DOHH2 (cell line): ENCODE data around the gene CCDC88C.

Experiments used
- H3F3A ChIP-seq: fragments of 200-600 bp; sonication (generic), shearing (Covaris generic); 2 replicates; pipeline ENCODE4 v1.6.0; 2016; ENCODE audit warnings: antibody characterized with exemption, mild to moderate bottlenecking; ENCODE audit not compliant: control insufficient read depth, insufficient read depth
- H3K27ac ChIP-seq: fragments of 200-600 bp; sonication (generic); 2 replicates; pipeline ENCODE4 v1.5.1; 2014; ENCODE audit warnings: low read depth, mild to moderate bottlenecking, low read length, moderate library complexity
- H3K27me3 ChIP-seq: fragments of 200-600 bp; sonication (generic); 2 replicates; pipeline ENCODE4 v1.6.1; 2014; ENCODE audit warnings: mild to moderate bottlenecking, low read length, mixed read lengths; ENCODE audit not compliant: control insufficient read depth
- H3K36me3 ChIP-seq: fragments of 200-600 bp; sonication (generic); 2 replicates; pipeline ENCODE4 v1.6.1; 2014; ENCODE audit warnings: mild to moderate bottlenecking, low read length, moderate library complexity, mixed read lengths; ENCODE audit not compliant: control insufficient read depth
- H3K4me1 ChIP-seq: fragments of 200-600 bp; sonication (generic); 2 replicates; pipeline ENCODE4 v1.6.1; 2014; ENCODE audit warnings: mild to moderate bottlenecking, low read length, mixed read lengths; ENCODE audit not compliant: control insufficient read depth
- H3K4me2 ChIP-seq: fragments of 200-600 bp; sonication (generic); 2 replicates; pipeline ENCODE4 v1.6.0; 2014; ENCODE audit warnings: mild to moderate bottlenecking, low read length, moderate library complexity
- H3K4me3 ChIP-seq: fragments of 200-600 bp; sonication (generic); 2 replicates; pipeline ENCODE4 v1.5.1; 2014; ENCODE audit warnings: mild to moderate bottlenecking, low read length, mixed read lengths
- H3K79me2 ChIP-seq: fragments of 200-600 bp; sonication (generic); 2 replicates; pipeline ENCODE4 v1.6.1; 2014; ENCODE audit warnings: mild to moderate bottlenecking, low read length, mixed read lengths; ENCODE audit not compliant: control insufficient read depth
- H3K9me2 ChIP-seq: fragments of 200-600 bp; sonication (generic); replicated peaks from 2 replicates; pipeline ENCODE4 v1.6.1; 2014; ENCODE audit warnings: mild to moderate bottlenecking, low read length, mixed read lengths; ENCODE audit not compliant: control insufficient read depth
- H3K9me3 ChIP-seq: fragments of 200-600 bp; sonication (generic); 2 replicates; pipeline ENCODE4 v1.6.1; 2014; ENCODE audit warnings: antibody characterized with exemption, low read length, mixed read lengths; ENCODE audit not compliant: control insufficient read depth, insufficient read depth
- H4K20me1 ChIP-seq: fragments of 200-600 bp; sonication (generic); 2 replicates; pipeline ENCODE4 v1.6.0; 2014; ENCODE audit warnings: low read depth, mild to moderate bottlenecking, antibody characterized with exemption, low read length, moderate library complexity; ENCODE audit not compliant: control insufficient read depth, insufficient read depth
- CTCF ChIP-seq: fragments of 200-600 bp; sonication (generic); IDR thresholded peaks from one replicate; pipeline ENCODE4 v1.5.1; 2014; ENCODE audit warnings: antibody characterized with exemption, mild to moderate bottlenecking, low read depth, low read length; ENCODE audit not compliant: poor library complexity, severe bottlenecking
- EZH2phosphoT487 ChIP-seq: fragments of 200-600 bp; sonication (generic); IDR thresholded peaks from 2 replicates; pipeline ENCODE4 v1.6.1; 2017; ENCODE audit warnings: borderline replicate concordance, mild to moderate bottlenecking, antibody characterized with exemption, low read length, moderate library complexity, mixed read lengths

Gene CCDC88C

DNA sequence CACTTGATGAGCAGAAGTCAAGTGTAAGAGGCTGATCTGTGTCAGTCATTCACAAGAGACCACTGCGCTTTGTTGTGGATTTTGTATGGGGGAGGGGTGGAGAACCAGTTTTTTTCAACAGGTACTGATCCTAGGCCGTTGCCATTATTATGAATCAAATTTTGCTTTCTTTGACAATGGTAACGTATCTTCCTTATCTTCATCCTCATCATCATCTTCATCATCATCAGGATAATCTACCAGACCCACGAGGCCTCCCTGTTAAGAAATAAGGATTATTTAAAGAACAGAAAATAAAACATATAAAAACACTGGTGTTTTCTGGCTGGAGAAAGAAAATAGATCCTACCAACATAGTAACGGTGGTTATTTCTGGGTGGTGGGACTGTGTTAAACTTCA lies 41.0 kb upstream of the CCDC88C start:
- H3K4me3 ChIP-seq, result no peak overlapping the region
- peaks cover 25% of the 10 kb centered on the region for H3F3A ChIP-seq
- no peaks in the 10 kb centered on the region for H3K9me3 ChIP-seq
- no peaks in the 10 kb centered on the region for H3K9me2 ChIP-seq
- H4K20me1 ChIP-seq, result no peaks in the 10 kb centered on the region; the same call in 1 of the 2 replicates
- H3K27ac ChIP-seq, result no peak overlapping the region
- TF ChIP-seq EZH2phosphoT487 (no peak), CTCF (no peak)
- no peaks in the 10 kb centered on the region for H3K4me1 ChIP-seq
- H3K27me3 ChIP-seq, result no peaks in the 10 kb centered on the region
- peaks cover 85% of the 10 kb centered on the region for H3K36me3 ChIP-seq
- H3K79me2 ChIP-seq, result no peaks in the 10 kb centered on the region; the same call in 1 of the 2 replicates
- H3K4me2 ChIP-seq, result no peak overlapping the region

- no peak for TF ChIP-seq EZH2phosphoT487
- no peak for TF ChIP-seq CTCF
- no peak overlapping the region for H3K4me3 ChIP-seq
- no peaks in the 10 kb centered on the region for H3K27me3 ChIP-seq
- no peaks in the 10 kb centered on the region for H3K9me3 ChIP-seq
- H3K27ac ChIP-seq, result no peak overlapping the region
- no peaks in the 10 kb centered on the region for H3K9me2 ChIP-seq
- no peak overlapping the region for H3K4me2 ChIP-seq
- H3K79me2 ChIP-seq, result no peaks in the 10 kb centered on the region; the same call in 1 of the 2 replicates
- H3K4me1 ChIP-seq, result no peaks in the 10 kb centered on the region
- no peaks in the 10 kb centered on the region; the same call in 1 of the 2 replicates for H4K20me1 ChIP-seq
- H3K36me3 ChIP-seq, result peaks cover 62% of the 10 kb centered on the region
- H3F3A ChIP-seq, result peaks cover 28% of the 10 kb centered on the region
These were observed 38.7 kb upstream of the CCDC88C start for GRCh38 chr14:91456283-91456682.

GRCh38 chr14:91454580-91454979 lies 37.0 kb upstream of the CCDC88C start:
- H3K9me2 ChIP-seq, result no peaks in the 10 kb centered on the region
- H3K9me3 ChIP-seq, result no peaks in the 10 kb centered on the region
- H3K36me3 ChIP-seq, result peaks cover 45% of the 10 kb centered on the region
- no peak overlapping the region for H3K27ac ChIP-seq
- no peaks in the 10 kb centered on the region for H3K79me2 ChIP-seq
- H3K4me2 ChIP-seq, result no peak overlapping the region
- H3K4me3 ChIP-seq, result no peak overlapping the region
- TF ChIP-seq EZH2phosphoT487, result no peak
- no peak for TF ChIP-seq CTCF
- peaks cover 23% of the 10 kb centered on the region for H3F3A ChIP-seq
- no peaks in the 10 kb centered on the region for H3K27me3 ChIP-seq
- H3K4me1 ChIP-seq, result no peaks in the 10 kb centered on the region
- H4K20me1 ChIP-seq, result no peaks in the 10 kb centered on the region; the same call in 1 of the 2 replicates

GRCh38 chr14:91454155-91454554 lies 36.5 kb upstream of the CCDC88C start:
- Histone ChIP-seq H3K9me2 (no peaks in the 10 kb centered on the region), H3K27me3 (no peaks in the 10 kb centered on the region), H3F3A (peaks cover 23% of the 10 kb centered on the region), H3K79me2 (no peaks in the 10 kb centered on the region), H4K20me1 (no peaks in the 10 kb centered on the region; the same call in 1 of the 2 replicates), H3K4me1 (no peaks in the 10 kb centered on the region), H3K27ac (no peak overlapping the region), H3K36me3 (peaks cover 41% of the 10 kb centered on the region), H3K4me2 (no peak overlapping the region), H3K4me3 (no peak overlapping the region), H3K9me3 (no peaks in the 10 kb centered on the region)
- no peak for TF ChIP-seq CTCF
- no peak for TF ChIP-seq EZH2phosphoT487
